ENCODE measurements around the gene MARCHF3.
"Not testable (repeated sequence)": the region's sequence is repeated elsewhere in the genome, so short reads cannot be mapped to it uniquely, and the experiment has no call there.

Gene MARCHF3

DNA sequence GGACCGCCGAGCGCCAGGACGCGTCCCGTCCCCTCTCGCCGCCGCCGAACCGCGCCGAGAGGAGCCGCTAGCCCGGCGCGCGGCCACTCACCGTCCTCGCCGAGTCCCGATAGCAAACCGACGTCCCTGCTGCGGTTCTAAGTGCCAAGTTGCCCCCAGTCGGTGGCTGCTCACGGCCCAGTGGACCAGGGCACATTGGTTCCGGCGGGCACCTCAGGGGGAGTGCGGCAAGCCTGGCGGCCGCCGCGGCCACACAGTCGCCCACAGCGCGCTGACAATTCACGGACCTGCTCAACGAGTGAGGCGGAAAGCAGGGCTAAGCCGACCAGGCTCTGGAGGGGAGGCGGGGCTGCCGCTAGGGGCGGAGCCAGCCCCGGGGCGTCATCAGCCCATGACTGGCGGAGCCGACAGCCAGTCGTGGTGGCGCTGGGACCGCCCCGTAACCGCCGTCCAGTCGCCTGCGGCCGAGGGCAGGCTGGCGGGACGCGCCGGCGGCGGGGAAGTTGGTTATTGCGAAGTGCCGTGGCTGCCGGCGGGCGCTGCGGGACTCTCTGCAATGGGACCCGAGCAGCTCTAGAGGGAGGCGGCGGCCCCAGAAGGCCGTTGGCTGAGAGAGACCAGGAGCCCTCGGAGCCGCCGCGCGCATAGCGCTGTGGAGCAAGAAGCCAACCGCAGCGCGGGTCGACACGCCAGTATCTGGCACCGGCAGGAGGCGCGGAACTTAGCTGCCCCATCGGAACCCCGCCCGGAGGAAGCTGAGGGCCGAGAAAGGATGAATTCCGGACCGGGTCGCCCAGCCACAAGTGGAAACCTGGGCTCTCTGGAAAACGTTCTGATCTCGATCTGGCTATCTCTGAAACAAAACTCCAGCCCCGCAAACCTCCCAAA is at the start of gene MARCHF3:
Gene MARCHF3, minus strand, starts transcription at position 300 of the 888 bp plus-strand sequence. CDS start 112,387 bp downstream, outside the sequence.
- DNase-seq = peak; percentile 98

GRCh38 chr5:127079994-127080491 is 49.7 kb upstream of the MARCHF3 start:
- peak; percentile 72 for DNase-seq

GRCh38 chr5:127077366-127077765 is 47.0 kb upstream of the MARCHF3 start:
- peak; percentile 17 for DNase-seq

DNA sequence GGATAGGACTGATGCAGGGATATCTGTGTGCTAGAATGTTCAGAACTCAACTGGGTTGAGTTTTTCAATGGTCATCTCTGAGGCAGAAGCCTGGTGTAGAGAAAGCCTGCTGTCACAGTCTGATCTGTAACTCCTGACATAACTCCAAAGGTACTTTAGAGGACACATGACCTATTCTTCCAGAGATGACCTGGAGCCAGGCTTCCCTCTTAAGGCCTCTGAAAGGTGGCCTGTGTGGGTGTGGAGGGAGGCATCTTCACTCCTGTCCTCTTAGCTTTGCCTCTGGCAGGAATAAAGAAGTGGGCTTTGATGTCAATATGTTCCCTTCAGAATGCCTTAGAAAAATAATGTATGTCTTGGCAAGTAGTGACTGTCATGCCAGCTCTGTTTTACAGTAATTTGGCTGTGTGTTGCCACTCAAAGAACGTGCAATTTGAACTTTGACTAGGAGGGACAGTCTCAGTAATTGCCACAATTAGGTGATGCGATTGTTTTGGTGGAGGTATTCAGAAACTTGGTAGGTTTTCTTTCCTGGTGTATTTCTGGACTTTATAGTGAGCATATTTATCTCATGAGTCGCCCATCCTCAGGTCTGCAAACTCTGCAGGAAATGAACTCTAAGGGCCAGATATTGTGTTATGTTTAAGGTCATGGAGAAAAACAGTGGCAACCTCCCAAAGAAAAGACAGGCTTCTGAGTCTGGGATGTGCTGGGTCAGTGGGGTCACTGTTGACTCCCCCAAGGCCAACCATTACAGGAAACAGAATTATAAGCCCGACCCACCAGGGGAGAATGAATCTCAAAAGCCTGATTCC is 46.2 kb upstream of the MARCHF3 start:
- DNase-seq = no peak

DNA sequence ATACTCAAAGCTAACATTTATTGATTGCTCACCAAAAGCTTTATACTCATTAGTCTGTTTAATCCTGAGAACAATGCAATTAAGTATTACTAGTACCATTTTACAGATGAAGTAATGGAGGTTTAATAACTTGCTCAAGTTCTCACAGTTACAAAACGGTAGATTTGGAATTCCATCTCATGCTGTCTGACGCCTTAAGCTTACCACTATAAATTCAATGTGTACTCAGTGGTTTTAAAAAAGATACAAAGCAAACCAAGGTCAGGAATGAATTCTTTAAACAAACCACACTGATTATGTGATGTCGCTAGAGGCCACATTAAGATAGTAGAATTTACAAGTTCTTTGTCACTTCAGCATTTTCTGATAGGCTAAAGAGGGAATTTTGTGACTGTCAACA is 44.1 kb upstream of the MARCHF3 start:
- no peak for DNase-seq

GRCh38 chr5:127072861-127073846 is 42.8 kb upstream of the MARCHF3 start, which contains the start of gene C5orf63:
C5orf63 (minus strand) TSS chr5:127073502; CDS start chr5:127058995, 14,507 bp downstream.
- DNase-seq = peak; percentile 87

DNA sequence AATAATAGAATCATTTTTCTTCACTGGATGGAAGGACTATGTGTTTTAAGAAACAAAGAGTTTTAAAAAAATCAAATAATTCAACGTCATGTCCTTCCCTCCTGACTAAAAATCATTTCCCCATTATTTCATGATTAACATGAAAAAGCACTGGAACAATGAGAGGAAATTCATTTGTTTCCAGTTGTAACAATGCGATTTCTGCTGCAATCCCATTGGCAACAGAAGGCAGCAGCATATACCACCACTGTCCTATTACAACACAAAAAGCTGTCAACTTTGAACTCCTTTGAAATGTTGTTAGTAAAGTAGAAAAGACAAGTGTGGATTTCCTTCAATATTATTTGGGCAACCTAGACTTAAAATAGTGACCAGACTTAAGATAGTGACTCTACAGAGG is 39.9 kb upstream of the MARCHF3 start:
- DNase-seq = no peak

- no peak for DNase-seq
Observed at GRCh38 chr5:127068493-127069214, 38.3 kb upstream of the MARCHF3 start.

DNA sequence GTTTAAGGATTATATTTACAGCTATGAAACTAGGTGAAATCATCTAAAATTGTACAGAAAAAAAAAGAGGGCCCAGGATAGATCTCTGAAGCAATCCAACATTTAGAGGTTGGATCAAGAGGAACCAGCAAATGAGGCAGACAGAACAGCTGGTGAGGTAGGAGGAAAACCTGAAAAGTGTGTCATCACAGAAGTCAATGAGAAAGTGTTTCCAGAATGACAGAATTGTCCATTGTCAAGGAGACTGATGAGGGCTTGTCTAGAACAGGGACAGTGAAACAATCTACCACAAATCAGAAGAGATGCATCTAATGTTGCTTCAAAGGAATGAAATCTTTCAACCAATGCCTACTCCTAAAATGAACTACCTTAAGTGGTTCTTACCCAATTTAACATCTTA is 36.4 kb upstream of the MARCHF3 start:
- DNase-seq = no peak

GRCh38 chr5:127064253-127064840 is 34.0 kb upstream of the MARCHF3 start:
- DNase-seq = no peak

GRCh38 chr5:127063257-127063913 is 33.0 kb upstream of the MARCHF3 start:
- DNase-seq = no peak

DNA sequence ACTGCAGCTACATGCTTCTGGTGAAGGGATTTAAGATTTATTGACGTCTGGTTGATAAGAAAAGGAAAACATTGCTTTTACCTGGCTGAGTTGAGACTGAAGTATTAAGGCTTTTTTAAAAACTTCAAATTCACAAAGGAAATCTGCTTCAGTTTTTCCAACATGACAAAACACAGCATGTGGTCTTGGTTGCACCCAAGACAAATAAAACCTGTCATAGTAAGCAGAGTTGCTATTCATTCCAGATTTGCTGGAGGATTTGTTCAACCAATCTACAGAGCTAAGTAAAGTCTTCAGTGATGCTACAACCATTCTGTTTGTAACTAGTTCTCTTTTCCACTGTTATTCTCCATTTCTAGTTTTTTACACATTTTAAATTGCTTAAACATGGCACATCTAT is 31.6 kb upstream of the MARCHF3 start:
- no peak for DNase-seq

- no peak for DNase-seq
Observed at GRCh38 chr5:127061537-127061936, 31.2 kb upstream of the MARCHF3 start.

GRCh38 chr5:127060470-127060985 is 30.2 kb upstream of the MARCHF3 start:
- no peak for DNase-seq

GRCh38 chr5:127056896-127057295 is 26.5 kb upstream of the MARCHF3 start:
- no peak for DNase-seq

- no peak for DNase-seq
Observed at GRCh38 chr5:127055880-127056653, 25.7 kb upstream of the MARCHF3 start.

GRCh38 chr5:127053551-127053950 is 23.2 kb upstream of the MARCHF3 start:
- not testable (repeated sequence) for DNase-seq

DNA sequence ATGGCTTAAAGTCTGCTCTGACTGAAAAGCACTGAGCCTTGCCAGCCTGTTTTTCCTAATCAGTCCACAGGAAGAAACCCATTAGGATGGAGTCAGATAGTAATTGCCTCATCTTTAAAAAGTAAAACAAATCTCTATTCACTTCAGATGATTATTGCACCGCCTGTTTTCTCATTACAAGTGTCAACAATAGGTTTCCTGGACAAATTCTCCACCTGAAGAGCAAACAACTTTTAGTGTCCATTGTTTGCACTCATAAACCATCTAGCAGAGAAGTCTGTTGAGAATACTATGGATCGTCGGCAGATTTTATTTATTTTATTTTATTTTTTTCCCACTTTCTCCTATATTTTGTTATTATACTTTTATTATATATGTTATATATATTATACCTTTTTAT is 22.7 kb upstream of the MARCHF3 start:
- no peak for DNase-seq

DNA sequence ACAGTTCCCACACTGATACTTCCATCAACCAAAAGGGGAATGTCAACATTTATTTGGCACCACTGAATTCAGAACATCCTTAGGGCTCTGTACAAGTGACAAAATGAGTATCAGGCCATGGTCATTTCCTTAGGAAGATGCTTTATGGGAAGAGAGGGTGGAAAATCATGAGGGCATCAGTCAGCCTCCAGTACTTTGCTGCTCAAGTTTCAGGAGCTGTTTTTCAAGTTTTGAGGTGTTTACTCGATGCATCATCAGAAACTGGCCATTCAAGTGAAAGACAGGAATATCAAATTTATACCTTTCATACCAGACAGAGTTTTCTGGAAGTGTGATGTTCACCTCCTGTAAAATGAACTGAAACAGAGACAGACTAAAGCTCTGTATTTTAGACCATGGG is 21.2 kb upstream of the MARCHF3 start:
- DNase-seq = no peak
